Head of caudate nucleus (tissue), 42 donors: ENCODE measurements around the gene LRP4.
"Not testable (repeated sequence)": the region's sequence is repeated elsewhere in the genome, so short reads cannot be mapped to it uniquely, and the experiment has no call there.

ENCODE experiments used
- DNase-seq, 42 donors: peaks; one replicate each; pipeline versions ENCODE4 v3.0.0 to v3.0.0-alpha.2; 2020 to 2021; ENCODE audit warnings: mixed read lengths in 7 of 42
- intact Hi-C: fragments of 100-400 bp; cut with DNase I; formaldehyde crosslinking; loops from one replicate; pipeline ENCODE4 v1.15.0; 2022

LRP4 gene

DNA sequence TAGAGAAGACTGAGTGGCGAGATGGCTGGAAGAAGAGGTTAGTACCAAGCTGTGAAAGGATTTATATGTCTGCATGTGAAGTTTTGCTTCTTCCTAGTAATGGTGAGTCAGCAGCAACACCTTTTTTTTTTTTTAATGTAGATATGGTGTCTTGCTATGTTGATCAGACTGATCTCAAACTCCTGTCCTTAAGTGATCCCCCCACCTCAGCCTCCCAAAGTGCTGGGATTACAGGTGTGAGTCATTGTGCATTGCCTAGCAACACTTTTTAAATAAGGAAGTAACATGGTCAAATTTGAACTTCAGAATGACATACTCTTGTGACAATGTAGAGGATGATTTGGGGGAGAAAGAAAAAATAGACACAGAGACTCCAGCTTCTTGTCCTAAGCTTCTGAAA is 11.7 kb upstream of the LRP4 start:
- intact Hi-C loops: no loop called here
- DNase-seq: peak in 18 of 42 donors; percentile 28 to 79 (median 54)

DNA sequence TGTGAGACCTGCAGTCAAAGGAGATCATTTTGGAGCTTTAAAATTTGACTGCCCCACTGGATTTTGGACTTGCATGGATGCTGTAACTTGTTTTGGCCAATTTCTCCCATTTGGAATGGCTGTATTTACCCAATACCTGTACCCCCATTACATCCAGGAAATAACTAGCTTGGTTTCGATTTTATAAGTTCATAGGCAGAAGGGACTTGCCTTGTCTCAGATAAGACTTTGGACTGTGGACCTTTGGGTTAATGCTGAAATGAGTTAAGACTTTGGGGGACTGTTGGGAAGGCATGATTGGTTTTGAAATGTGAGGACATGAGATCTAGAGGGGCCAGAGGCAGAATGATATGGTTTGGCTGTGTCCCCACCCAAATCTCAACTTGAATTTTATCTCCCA is 10.4 kb upstream of the LRP4 start:
- DNase-seq, intact Hi-C loops: not testable (repeated sequence)

DNA sequence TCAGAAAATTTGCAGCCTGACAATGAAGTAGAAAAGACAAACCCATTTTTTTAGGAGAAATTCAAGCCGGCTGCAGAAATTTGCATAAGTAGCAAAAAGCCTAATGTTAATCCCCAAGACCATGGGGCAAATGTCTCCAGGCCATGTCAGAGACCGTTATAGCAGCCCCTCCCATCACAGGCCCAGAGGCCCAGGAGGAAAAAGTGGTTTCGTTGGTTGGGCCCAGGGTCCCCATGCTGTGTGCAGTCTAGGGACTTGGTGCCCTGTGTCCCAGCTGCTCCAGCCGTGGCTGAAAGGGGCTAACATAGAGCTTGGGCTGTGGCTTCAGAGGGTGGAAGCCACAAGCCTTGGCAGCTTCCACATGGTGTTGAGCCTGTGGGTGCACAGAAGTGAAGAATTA is 9.6 kb upstream of the LRP4 start:
- DNase-seq, intact Hi-C loops: not testable (repeated sequence)

DNA sequence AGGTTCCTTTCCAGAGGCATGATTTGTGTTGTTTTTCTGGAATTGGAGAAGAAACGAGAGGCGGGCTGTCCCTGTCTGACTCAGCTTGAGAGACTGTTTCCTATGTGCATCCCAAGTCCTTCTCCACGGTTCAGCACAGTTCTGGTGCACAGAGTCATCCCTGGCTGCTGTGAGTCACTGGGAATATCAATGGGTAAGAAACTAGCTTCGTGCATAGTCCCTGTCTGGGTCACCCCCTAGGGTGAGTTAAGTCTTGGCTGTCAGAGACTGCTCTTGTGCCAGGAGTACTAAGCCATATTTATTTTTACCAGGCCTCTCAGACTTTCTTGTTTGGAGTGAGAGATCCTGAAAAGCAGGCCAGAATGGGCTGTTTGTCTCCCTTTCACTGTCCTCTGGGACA is 2.4 kb upstream of the LRP4 start:
- peak in 4 of 42 donors; percentile 36 to 77 (median 54) for DNase-seq
- intact Hi-C loops: no loop called here

DNA sequence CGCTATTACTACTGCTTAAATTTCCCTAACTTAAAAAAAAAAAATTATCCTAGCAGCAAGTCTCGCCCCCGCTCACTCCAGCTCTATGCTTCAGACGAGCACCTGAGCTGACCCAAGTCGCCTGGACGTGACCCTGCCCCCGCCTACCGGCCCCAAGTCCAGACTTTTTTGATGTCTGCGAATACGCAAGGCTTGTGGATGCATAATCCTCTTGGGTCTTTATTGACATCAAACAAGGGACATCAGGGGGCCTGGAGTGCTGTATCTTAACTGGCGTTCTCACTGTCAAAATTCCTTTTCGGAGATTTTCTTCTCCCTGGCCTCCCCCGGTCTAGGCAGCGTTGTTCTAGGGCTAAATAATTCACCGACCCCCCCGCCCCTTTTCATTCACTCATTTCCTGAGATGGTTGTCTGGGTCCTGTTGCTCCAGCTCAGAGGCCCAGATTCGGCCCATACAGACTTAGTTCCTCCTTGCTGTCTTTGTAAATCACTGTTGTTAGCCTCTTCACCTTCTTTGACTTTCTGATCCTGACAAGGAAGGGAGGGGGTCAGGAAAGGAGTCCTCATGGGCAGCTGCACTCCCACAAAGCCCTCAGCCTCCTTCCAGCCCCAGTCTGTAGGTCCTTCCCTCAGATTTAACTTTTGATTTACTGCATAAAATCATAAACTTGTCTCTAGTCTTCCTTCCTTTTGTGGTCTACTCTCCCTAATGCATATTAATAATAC is 601 bp upstream of the LRP4 start:
- DNase-seq: no peak
- intact Hi-C loops: no loop called here

DNA sequence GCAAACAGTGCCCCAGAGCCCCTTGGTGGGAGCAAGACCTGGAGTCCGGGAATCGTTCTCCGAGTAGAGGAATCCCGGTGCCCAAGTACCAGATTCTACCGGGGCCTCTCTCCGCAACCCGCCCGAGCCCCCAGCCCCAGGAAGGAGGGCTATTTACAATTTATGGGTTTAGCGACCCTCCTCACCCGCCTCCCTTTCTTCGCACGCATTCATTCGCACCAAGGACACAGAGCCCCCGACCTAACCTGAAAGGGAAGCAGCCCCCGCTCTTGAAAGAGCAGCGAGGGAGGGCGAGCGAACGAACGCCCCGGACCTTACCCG is 628 bp downstream of the LRP4 start:
- intact Hi-C loops: no loop called here
- DNase-seq: no peak

DNA sequence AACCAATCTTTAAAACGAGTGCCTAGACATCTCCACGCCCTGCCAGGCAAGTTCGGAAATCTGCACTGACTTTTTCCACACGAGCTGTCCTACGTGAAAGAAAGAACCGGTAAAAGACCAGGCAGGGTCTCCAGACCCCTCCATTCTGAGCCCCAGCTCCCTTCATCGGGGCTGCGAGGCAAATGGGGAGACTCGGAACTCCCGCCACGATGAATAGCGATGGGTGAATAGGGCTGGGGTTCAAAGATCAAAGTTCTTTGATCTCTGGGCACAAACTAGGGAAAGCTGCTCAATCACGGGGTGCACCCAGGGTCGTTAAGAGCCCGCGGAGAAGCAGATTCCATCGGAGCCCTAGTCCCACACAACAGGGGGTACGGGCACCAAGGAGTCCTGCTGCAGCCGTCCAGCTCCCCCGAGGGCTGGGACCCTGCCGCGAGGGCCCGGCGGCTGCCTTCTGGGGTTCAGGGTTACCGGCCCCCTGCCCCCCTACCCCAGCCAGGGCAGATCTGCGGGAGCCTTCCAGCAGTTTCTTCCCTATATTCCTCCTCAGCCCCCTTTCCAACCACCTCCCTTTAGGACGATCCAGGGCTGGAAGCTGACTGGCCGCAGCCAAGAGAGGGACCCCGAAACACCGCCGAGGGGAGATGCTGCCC is 1.1 kb downstream of the LRP4 start:
- intact Hi-C loops: no loop called here

DNA sequence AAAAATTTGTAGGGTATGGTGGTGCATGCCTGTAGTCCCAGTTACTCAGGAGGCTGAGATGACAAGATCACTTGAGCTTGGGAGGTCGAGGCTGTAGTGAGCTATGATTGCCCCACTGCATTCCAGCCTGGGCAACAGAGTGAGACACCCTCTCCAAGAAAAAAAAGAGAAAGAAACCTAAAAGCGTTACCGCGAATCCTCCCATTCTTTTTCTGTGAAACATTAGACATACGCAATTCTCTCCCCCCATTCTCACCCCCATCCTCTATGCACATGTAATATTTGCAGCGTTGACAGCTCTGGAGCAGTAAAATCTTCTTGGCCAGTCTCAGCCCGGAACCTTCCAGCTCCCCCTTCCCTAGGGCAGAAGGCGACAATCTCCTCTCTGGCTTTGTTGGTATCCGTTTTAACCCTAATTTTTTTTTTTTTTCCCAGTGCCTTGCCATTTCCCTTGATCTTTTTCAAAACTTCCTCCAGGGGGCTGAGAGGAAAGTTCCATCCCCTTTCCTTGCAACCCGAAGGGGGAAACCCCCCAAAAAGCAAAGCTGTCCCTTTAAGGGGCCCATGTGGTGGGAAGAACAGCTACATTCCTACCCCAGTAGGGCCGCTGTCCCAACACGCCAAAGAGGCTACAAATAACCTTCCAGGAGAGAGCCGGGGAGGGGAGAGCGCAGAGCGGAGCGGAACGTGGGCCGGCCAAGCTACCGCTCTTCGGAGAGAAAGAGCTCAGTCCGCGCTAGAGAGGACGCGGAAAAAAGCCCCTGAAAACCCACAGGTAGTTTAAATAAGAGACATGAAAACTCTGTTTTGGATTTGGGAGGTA is 1.9 kb downstream of the LRP4 start:
- intact Hi-C loops: no loop called here
- DNase-seq: peak in 31 of 42 donors; percentile 35 to 80 (median 56)

More for the DNA sequence above, 1.1 kb downstream of the LRP4 start:
- peak in 1 of 42 donors; percentile 53 for DNase-seq

DNA sequence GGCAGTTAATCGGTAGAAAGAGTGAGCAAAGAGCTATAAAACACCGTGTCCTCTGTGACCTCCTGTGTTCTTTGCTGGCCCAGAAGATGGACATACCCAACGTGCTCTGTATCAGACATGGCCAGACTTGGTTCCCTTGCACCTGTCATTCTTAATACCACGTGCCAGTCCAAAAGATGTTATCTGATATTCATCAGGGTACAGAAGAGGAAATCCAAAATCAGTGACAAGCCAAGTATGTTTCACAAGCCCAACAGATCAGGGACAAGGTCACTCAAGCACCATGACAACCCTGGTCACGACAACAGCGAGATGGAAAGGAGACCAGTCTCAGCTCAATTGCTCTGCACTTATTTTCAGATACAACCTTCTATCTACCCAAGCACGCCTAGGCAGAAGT is 3.4 kb downstream of the LRP4 start:
- intact Hi-C loops: no loop called here
- no peak for DNase-seq

DNA sequence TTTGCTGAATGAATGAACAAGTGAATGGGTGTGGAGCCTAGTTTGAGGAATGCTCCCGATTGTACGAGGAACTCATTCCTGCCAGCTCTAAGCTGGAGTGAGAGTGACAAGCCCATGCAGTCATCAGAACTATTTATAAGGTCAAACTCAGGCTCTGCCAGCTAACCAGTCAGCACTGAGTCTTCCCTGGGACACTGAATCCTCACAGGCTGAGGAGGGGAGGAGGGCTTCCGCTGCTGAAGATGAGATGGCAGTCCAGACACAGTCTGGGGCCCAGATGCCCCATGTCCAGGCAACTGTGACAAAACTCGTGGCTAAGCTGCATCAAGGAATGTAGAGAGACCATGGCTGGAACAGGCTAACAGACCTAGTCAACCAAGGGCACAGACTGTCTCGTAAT is 4.0 kb downstream of the LRP4 start:
- intact Hi-C loops: no loop called here
- peak in 23 of 42 donors; percentile 32 to 85 (median 52) for DNase-seq

DNA sequence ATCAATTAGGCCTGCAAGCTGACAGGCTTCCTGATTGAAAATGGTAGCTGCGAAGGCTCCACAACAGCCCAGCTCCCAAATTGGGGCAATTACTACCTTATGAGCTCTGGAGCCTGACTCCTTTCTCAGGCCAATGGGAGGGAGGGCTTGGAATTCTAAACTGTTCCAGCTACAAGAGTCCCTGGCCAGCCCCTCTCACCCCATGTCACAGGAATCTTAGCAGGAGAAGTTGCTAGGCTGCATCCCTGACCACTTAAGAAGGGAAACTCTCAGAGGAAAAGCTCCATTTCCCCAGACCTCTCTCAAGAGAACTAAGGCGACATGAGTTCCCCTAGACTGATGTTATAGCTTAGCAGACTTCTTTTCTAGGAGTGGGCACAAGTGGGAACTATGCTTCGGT is 4.9 kb downstream of the LRP4 start:
- DNase-seq: peak in 1 of 42 donors; percentile 26
- intact Hi-C loops: no loop called here

DNA sequence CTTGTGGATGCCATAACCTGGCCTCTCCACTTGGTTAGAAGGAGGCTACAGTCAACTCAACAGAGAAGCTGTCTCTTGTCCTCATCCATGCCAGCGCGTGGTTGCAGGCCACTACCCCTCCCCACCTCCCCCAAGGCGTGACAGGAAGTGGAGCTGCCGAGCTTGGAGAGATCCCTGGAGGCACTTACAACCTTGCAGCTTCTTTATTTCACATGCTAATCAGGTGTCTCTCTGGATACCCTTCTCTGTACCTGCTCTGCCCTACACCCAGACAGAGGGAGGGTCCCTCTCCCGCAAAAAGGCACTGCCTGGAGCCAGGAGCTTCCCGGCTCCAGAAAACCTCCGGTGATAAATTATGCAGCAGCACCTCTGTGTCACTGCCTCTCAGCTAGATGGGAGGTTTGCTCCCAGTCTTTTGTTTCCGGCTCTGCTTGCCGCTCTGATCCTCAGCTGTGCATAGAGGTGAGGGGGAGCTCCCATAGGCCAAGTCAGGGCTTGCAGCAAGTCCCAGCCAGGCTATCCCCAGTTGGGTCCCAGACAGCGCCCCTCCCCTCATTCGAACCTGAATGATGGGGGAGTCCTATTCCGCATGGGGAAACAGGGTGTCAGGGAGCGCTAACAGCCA is 5.7 kb downstream of the LRP4 start:
- peak in 37 of 42 donors; percentile 44 to 85 (median 60) for DNase-seq
- intact Hi-C loops: no loop called here

DNA sequence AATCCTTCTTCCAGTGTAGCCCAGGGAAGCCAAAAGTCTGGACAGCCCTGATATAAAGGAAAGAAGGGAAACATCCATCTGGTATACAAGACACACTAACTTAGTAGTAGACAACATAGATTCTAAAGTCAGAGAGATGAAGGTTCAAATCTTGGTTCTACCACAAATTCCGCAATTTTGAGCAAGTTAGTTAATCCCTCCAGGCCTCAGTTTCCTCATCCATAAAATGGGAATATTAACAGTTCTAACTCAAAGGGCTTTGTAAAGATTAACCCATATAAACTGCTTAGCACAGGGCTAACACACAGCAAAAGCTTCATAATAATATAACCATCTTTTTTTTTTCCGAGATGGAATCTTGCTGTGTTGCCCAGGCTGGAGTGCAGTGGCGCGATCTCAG is 10.7 kb downstream of the LRP4 start:
- no peak for DNase-seq
- intact Hi-C loops: no loop called here

DNA sequence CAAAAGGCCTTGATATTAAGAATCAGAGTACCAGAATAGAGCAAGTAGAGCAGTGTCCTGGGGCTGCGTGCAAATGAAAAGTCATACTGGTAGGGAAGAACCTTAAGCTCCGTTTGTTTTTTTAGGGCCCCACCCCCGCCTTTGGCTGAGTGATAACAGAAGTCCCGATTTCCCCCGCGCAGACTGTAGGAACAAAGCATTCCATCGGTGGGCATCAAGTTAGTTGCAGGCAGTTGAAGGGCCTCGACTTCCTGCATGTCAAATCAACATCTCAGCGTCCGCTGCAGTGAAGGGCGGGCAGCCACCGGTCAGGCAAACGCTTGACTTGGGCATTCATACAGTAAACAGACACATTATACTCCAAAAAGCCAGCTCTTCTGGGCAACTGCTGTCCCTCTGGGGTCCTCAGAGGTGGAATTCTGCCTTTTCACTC is 11.7 kb downstream of the LRP4 start:
- DNase-seq: peak in 27 of 42 donors; percentile 29 to 79 (median 55)
- intact Hi-C loops: no loop called here

DNA sequence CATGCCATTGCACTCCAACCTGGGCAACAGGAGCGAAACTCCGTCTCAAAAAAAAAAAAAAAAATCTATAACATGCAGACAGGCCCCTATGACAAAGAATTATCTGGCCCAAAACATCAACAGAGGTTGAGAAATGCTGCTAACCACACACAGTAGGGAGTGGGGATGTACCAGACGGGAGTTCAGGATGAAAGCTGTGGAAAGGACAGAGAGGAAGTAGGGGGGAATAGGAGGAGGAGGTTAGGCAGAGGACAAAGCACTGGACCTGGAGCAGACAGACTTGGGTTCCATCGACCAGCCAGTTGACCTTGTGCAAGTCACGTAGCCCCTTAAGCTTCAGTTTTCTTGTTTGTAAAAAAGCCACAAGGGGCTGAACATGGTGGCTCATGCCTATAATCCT is 12.5 kb downstream of the LRP4 start:
- intact Hi-C loops: no loop called here

DNA sequence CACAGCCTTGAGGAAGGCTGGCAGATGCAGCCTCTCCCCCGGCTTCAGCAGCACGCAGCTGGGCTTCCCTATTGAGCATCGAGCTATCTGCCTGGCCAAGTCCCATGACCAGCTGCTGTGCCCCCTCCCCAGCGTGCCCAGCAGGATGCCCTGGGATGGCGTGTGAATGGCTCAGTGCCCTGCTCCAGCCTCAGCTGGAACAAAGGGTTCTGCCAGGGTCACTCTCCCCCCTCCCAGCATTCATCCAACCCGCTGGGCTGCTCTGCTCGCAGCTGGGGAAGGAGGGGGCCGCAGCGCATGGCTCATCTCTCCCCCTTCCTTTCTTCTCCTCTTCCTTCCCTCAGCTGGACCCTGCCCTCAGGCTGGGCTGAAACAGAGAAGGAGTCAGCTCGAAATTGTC is 14.5 kb downstream of the LRP4 start:
- DNase-seq: peak; percentile 87 to 99 (median 97)
- intact Hi-C loops: no loop called here

More for the DNA sequence above, 12.5 kb downstream of the LRP4 start:
- DNase-seq: no peak

DNA sequence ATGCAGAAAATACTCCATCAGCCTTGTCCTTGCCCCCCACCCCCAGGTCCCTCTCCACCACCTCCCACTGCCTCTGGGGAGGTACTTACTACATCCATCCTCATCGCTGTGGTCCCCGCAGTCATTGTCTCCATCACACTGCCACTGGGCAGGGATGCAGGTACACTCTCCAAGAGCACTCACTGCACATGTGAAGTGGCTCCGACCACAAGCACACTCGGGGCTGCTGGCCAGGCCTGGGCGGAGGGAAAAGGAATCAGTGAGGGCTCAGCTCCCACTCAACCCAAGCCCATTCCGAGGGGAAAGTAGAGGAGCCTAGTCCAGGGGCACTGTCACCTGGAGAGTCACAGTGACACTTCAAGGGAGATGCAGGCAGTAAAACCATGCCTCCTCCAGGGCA is 15.7 kb downstream of the LRP4 start:
- no peak for DNase-seq
- intact Hi-C loops: no loop called here

DNA sequence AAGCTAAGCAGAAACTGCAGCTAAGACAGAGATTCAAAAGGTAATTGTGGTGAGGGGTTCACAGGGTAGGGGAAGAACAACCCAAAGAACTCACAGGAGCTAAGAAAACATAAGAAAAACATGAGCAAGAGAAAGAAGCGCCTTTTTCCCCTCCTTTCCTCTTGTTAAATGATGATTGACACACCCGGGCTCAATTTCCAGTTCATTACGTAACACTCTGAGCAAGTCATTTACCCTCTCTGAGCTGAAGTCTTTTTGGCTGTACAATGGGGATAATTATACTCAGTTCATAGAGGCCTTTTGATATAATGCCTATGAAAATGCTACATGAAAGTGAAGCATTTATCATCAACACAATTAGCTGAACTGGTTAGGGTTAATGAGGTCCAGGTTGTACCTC is 17.2 kb downstream of the LRP4 start:
- DNase-seq: peak in 7 of 42 donors; percentile 27 to 80 (median 46)
- intact Hi-C loops: no loop called here

DNA sequence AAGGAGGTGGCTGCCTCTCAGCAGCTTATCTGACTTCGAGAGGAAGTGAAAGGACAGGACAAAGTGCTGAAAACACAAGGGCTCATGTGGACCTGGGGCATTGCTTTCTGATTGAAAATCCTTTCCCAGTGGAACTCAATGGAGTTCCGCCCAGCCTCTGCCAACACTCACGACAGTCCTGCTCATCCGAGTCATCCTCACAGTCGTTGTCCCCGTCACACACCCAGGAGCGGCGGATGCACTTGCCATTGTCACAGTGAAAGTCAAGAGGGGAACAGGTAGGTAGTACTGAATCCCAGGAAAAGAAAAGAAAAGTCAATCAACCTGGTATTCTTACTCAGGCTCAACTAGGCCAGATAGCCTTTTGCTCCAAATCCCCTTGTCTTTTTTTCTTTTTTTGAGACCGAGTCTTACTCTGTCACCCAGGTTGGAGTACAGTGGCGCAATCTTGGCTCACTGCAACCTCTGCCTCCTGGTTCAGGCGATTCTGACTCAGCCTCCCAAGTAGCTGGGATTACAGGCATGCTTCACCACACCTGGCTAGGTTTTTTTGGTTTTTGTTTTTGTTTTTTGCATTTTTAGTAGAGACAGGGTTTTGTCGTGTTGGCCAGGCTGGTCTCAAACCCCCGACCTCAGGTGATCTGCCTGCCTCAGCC is 18.1 kb downstream of the LRP4 start:
- no peak for DNase-seq
- intact Hi-C loops: no loop called here
